GM12865 (cell line): ENCODE results near the gene RAB4A.

Experiments
- DNase-seq: peaks from one replicate; pipeline ENCODE4 v3.0.0; 2010; ENCODE audit warnings: low read depth
- H3K4me3 ChIP-seq: 2 replicates; pipeline ENCODE4 v1.5.1; 2011; ENCODE audit warnings: mild to moderate bottlenecking, low read depth, low read length, control low read depth
- TF ChIP-seq, protein P1 (sequence below): IDR thresholded peaks from 2 replicates; pipeline ENCODE4 v1.5.1; 2011; ENCODE audit warnings: low read length, control low read depth, low read depth, inconsistent platforms; ENCODE audit not compliant: insufficient read depth; ENCODE audit errors: missing control alignments

Gene RAB4A

DNA sequence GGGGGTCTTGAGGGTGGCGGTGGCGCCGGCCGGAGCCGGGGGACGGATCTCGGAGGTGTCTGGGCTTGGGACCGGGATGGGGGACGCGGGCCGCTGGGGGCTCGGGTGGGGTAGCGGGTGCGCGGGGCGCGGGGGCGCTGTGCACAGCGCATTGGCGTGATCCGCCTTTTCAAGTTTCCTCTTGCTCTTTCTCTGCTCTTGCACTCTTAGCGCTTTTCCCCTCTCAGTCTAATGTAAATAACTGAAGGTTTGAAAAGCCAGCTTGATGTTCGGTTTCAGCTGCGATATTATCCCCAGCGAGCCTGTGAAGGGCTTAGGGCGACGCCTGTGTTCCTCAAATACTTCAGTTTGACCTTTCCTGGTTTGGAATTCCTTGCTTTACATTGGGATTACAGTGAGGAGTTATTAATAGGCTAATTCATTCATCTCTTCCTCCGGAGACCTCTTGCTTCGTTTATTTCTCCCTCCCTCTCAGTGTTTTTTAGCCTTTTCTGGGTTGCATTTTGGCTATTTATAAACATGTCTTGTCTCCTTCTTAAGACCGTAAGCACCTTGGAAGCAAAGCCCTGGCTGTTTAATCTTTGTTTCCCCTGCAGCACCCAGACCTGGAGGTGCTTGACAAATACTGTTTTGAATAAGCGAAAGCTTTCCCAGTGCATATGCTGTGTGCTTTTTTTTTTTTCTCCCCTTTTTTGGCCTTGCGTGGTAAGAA is 693 bp downstream of the RAB4A start:
- TF ChIP-seq, protein P1, sequence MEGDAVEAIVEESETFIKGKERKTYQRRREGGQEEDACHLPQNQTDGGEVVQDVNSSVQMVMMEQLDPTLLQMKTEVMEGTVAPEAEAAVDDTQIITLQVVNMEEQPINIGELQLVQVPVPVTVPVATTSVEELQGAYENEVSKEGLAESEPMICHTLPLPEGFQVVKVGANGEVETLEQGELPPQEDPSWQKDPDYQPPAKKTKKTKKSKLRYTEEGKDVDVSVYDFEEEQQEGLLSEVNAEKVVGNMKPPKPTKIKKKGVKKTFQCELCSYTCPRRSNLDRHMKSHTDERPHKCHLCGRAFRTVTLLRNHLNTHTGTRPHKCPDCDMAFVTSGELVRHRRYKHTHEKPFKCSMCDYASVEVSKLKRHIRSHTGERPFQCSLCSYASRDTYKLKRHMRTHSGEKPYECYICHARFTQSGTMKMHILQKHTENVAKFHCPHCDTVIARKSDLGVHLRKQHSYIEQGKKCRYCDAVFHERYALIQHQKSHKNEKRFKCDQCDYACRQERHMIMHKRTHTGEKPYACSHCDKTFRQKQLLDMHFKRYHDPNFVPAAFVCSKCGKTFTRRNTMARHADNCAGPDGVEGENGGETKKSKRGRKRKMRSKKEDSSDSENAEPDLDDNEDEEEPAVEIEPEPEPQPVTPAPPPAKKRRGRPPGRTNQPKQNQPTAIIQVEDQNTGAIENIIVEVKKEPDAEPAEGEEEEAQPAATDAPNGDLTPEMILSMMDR: peak; percentile 31
- DNase-seq: peak; percentile 49
- peak overlapping the region; percentile 97 for H3K4me3 ChIP-seq

DNA sequence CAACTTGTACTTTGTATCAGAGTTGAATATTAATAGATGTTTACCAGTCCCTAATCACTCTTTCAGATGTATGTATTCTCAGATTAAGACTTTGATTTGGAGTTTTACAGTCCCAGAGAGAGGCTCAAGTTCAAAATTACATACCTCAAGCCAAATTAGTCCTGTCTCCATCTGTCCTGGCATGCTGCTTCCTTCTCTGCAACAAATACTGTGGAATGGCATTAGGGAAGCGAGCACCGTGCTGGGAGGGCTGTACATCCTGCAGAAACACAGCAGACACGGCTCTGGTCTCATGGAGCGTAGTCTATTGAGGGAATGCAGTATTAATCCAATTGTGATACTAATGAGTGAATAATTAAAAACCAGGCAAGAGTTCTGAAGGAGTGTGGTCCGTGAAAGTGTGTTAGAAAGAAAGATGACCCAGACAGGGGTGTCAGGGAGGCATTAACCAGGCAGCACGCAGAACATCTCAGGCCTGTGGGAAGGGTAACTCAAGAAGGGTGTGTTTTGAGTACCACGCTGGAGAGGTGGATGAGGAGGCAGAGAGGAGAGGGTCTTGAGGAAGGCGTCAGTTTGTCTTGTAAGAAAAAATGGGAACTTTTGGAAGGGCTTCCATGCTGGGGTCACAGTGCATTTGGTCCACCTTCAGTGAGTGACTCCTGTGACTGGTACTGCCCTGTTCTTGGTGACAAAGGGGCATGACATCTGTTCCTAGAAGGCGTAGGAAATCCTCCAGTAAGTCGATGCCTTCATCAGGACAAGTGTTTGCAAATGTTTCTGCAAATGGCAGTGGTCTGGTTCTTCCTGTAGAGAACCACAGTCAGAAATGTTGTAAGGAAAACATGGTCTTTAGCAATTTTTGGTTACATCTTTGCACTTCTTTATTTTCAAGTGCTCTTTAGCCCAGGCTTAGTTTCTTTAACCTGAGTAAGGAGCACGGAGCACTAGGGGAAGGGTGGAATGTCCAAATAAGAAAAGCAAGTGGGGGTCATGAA is 1.6 kb downstream of the RAB4A start:
- DNase-seq: no peak
- TF ChIP-seq, protein P1: no peak
- H3K4me3 ChIP-seq: peak overlapping the region; percentile 97

DNA sequence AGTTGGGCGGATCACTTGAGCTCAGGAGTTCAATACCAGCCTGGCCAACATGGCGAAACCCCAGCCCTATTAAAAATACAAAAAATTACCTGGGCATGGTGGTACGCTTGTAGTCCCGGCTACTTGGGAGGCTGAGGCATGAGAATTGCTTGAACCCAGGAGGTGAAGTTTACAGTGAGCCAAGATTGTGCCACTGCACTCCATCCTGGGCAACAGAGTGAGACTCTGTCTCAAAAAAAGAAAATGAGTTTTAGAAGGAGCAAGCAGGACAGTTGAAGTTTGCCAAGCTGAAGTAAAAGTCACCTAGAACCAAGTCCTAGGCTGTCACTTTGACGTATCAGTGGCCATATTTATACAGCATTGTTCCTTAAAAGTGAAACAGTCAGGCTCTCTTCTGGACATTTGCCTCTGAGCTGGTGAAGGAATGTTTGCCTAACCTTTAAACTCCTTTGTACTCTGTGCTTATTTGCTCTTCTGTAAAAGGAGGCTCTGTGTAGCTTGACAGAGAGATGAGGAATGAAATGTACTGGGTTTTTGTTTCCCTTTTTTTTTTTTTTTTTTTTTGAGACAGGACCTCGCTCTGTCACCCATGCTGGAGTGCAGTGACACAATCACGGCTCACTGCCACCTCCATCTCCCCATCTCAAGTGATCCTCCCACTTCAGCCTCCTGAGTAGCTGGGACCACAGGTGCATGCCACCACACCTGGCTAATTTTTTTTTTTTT is 2.8 kb downstream of the RAB4A start:
- DNase-seq: no peak
- TF ChIP-seq, protein P1: no peak
- no peak overlapping the region for H3K4me3 ChIP-seq

DNA sequence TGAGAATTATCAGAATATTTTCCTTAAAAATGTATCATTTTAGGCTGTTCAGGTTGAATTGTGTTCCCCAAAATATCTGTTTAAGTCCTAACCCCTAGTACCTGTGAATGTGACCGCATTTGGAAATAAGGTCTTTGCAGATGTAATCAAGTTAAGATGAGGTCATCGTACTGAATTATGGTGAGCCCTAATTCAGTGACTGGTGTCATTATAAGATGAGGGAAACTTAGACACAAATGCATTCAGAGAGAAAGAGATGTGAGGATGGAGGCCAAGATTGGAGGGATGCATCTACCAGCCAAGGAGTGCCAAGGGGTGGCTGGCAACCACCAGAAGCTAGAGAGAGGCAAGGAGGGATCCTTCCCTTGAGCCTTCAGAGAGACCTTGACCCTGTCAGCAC is 4.1 kb downstream of the RAB4A start:
- no peak for DNase-seq
- TF ChIP-seq, protein P1: no peak
- H3K4me3 ChIP-seq: no peak overlapping the region

- TF ChIP-seq, protein P1: no peak
- no peak for DNase-seq
- H3K4me3 ChIP-seq: no peak overlapping the region
These were observed 7.3 kb downstream of the RAB4A start for GRCh38 chr1:229278120-229278741.

DNA sequence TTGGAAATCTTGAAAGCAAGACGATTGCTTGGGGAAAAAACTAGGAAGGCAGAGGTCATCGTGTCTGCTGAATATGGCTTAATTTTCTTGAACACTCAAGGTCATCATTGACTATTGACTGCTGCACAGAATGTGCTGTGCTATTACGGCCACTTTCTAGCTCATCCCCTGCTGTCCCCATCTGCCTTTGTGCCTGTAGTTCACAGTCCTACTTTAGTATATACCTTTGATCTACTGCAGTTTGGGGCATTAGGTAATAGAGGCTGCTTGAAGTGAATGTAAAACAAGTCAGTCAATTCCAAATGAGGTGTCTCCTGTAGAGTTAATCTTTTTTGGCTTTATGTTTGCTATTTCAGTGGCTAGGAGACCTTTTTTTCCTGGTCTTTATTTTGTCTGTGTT is 8.3 kb downstream of the RAB4A start:
- TF ChIP-seq, protein P1: no peak
- no peak for DNase-seq
- H3K4me3 ChIP-seq: no peak overlapping the region
